ENCODE data around the gene KRTAP10-12.

The KRTAP10-12 gene

DNA sequence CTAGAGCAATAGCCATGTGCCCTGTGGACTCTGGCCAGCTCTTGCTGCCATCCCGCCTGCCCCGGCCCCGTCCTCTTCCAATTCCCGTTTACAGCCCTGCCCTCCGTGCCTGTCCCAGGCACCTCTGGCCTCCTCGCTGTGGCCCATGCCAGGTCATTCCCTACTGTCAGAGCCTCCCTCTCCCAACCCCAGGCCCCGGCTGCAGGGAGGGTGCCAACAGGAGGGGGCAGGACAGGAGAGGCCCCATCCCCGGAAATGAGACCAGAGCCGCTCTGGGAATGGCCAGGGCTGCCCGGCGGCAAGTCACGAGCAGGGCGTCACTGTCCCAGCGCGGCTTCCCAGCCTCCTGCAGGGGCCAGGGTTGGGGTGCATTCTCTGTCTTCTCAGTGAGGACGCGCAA, 37.9 kb downstream of the KRTAP10-12 start:
- DNase-seq, result peak; percentile 54

DNA sequence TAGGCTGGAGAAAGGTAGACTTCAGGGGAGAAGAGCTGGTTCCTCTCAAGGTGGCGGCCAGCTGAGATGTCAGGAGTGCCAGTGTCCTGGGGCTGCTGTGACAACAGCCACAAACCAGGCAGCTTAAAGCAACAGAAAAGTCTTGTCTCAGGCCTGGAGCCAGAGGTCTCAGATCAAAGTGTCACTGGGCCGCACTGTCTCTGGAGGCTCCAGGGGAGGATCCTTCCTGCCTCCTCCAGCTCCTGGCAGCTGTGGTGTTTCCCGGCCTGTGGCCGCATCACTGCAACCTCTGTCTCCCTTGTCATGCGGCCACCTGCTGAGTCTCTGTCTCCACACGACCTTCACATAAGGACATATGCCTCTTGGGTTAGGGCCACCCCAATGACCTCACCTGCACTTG, 38.8 kb downstream of the KRTAP10-12 start:
- peak; percentile 45 for DNase-seq

DNA sequence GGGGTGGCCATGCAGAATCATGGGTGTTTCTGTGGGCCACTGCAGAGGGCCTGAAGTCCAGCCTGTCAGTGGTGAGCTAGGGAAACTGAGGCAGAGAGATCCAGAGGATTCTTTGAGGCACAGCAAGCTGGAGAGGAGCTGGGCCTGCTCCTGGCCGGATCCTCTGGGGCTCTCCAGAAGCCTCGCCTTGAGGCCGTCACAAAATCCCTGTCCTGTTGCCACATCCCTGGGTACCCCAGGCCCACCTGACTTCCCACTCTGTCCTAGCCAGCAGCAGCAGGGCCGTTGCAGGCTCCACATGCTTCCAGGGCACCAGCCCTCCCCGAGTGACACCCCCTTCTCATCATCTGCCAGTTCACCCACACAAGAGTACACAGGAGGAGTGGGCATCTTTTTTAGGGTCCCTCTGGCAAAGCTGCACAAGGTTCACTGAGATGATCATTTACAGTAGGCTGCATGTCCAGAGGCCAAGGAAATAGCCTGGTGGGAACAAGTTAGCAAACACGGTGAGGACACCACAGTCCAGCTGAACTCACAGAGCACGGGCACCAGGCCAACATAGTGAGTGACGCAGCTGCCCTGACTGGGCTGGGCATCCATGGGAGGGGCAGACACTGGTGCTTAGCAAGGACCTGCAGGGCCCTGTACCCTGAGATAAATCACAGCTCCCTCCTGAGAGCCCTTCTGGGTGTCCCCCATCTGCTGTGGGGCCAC, 39.5 kb downstream of the KRTAP10-12 start:
- DNase-seq, result peak; percentile 52

DNA sequence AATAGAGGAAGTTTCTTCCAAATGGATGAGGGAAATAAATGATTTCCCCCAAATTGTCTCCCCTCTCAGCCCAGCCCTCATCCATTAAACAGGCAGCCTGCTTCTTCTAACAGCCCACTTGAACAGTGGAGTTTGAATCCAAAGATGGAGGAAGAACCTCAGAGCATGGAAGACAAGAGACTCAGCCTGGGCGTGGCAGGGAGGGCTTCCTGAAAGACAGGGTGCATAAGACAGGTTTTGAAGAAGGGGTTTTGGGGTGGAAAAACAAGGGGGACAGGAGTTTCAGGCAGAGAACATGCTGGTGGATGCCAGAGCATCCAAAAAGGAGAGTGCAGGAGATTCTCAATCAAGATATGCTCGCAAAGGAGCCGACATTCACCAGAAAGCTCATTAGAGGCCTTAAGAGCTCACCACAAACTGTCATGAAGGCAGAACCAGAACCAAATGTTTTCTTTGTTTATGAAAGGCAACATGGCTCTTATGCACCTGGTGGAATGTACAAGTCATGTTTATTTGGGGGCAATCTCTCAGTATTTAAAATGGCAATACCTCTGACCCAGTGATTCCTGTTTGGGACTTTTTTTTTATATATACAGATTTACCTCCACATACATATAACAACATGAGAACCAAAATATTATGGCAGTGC, 40.9 kb downstream of the KRTAP10-12 start:
- peak; percentile 10 for DNase-seq

DNA sequence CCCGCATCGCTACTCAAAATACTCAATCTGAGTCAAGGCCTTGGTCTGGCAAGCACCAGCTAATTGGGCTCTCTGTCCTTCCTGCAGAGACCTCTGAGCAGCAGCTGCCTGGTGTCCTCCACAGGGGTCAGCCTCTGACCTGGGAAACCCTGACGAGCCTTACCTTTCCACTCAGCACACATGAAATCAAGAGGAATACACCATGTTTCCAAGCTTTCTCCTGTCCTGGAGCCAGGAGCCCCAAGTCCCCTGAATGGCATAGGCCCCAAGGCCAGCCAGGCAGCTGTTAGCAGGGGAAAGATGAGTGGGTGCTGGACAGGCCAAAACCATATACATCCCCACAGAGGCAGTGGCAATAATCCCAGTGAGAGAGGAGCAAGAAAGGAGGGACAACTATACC, 41.6 kb downstream of the KRTAP10-12 start:
- peak; percentile 47 for DNase-seq

DNA sequence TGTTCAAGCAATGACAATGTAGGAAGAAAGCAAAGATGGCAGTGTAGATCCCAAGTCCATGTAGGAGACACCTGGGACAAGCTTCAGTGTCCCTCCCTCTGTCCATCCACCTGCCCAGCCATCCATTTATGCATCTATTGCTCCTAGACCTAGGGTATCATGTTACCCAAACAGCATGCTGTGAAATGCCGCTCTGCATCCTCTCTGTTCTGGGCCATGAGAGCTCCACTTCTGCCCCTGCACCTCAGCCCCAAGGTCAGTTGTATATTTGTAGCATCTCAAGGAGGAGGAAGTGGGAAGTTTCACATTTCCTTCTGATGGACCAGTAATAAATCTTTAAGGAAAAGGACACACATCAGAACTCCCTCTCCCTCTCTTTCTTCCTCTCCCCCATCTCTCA, 42.3 kb downstream of the KRTAP10-12 start:
- peak; percentile 30 for DNase-seq

DNA sequence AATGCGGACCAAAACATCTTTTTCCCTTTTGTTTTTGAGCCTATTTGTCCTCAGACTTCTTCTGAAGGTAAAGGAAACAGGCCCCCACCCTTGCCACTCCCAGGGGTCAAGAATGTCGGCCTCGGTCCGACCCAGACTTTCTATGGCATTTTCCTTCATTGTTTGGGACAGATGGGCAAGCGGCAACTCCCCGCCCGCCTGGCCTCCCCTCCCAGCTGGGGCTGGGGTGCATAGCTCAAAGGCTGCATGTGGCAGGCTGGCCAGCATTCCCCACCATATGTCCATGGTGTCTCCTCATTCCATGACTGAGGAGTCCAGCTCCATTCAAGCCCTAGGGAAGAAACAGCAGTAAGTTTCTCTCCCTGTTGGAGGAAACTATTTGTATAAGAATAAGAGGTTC, 43.8 kb downstream of the KRTAP10-12 start:
- DNase-seq, result peak; percentile 27

DNA sequence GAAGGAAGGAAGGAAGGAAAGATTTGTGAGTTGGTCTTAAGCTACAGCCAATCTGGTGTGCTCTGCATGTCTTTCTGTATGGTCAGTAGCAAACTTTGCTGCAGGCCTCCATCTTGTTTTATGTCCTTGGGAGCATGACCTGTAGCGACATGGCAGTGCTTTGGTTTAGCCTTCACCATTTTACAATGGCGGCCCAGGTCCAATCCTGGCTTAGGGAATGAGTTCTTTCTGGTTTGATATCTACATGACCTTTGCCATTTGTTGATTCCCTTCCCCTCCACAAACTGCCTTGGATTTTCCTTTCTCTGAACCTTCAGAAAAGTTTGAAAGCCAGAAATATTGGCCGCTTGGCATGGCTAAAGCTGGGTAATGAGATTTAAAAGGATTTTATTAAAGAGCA, 44.9 kb downstream of the KRTAP10-12 start:
- DNase-seq, result peak; percentile 9

DNA sequence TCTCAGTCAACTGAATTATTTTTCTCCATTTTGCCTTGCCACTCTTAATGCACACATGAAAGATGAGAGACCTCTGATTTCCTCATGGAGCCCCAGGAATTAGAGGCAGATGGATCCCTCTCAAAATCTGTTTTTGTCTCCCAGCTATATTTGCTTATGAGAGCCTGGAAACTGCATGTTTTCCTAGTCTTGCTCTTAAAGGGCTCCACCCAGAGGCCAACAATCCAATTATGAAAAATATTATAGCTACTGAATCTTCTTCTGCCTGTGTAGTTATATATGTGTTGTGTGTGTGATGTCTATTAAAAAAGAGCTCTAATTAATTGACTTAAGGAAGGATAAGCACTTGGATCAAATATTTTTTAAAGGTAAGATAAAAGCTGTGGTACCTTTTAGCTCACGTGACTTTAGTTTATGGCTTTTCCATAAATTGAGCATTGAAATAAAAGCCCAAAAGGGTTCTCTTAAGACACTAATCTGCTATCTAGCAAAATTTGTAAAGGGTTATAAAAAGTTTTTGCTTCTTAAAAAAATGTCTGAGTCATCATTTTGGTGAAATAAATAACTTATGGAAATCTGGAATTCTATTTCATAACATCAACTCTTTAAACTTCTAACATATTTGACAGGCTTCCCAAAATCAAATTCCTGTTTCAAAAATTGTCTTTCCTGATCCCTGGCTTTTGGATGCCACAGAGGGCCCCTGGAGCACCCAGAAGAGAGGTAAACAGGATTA, 45.6 kb downstream of the KRTAP10-12 start:
- DNase-seq, result peak; percentile 13

Measured in activated effector memory CD4-positive, alpha-beta T cell treated with anti-CD3 and anti-CD28 coated beads, Interleukin-2, amount 50 U/mL, for 16 hours (primary cell).